GM11168 (cell line): ENCODE measurements around the gene PATL1.

ENCODE experiments used
- in situ Hi-C: fragments of 300-500 bp; cut with MboI; formaldehyde crosslinking; loops from one replicate; pipeline ENCODE4 v1.12.0; 2022; ENCODE audit warnings: low sequenced_read_pairs; ENCODE audit not compliant: unreplicated experiment

Gene PATL1

GRCh38 chr11:59616396-59616982 is 52.3 kb downstream of the PATL1 start:
- in situ Hi-C loops: no loop called here

- in situ Hi-C loops: no loop called here
These were observed 53.0 kb downstream of the PATL1 start, which contains the start of gene OSBP for GRCh38 chr11:59615637-59616395. Gene OSBP, minus strand, starts transcription at chr11:59615774. Its CDS starts 110 bp downstream, at chr11:59615664.

GRCh38 chr11:59615120-59615636 is 53.7 kb downstream of the PATL1 start:
- in situ Hi-C loops: no loop called here

GRCh38 chr11:59614277-59615119 is 54.3 kb downstream of the PATL1 start:
- in situ Hi-C loops: no loop called here

- in situ Hi-C loops: no loop called here
These were observed 57.0 kb downstream of the PATL1 start for GRCh38 chr11:59611570-59612565.

- in situ Hi-C loops: no loop called here
These were observed 58.5 kb downstream of the PATL1 start for GRCh38 chr11:59610289-59610688.

GRCh38 chr11:59607703-59608454 is 61.0 kb downstream of the PATL1 start:
- in situ Hi-C loops: no loop called here

- in situ Hi-C loops: no loop called here
These were observed 66.4 kb downstream of the PATL1 start for GRCh38 chr11:59602432-59602831.

- in situ Hi-C loops: no loop called here
These were observed 67.0 kb downstream of the PATL1 start for GRCh38 chr11:59601788-59602187.

GRCh38 chr11:59600636-59601035 is 68.2 kb downstream of the PATL1 start:
- in situ Hi-C loops: no loop called here

GRCh38 chr11:59600234-59600633 is 68.6 kb downstream of the PATL1 start:
- in situ Hi-C loops: no loop called here

- in situ Hi-C loops: no loop called here
These were observed 69.9 kb downstream of the PATL1 start for GRCh38 chr11:59598961-59599360.
